ENCODE data around the gene TBC1D22A. TPM values are rescaled to one million over a fixed set of nuclear protein-coding genes. Genes with fewer than 3 reads are reported as not detected.

TBC1D22A gene
- total and polyA plus RNA-seq, 9 of the 15 experiments (the other 6 are each of a cell fraction or from before 2014, with no cell fraction given), result 0.20 to 11.5 (median 5.2) TPM

GRCh38 chr22:46895753-46896152, 133.3 kb downstream of the TBC1D22A start (continued):
- TF ChIP-seq TGIF2 (CRISPR knock-in tag; IDR thresholded peaks at IDR 0.05) (no peak), HNRNPH1 (optimal IDR thresholded peaks at IDR 0.05; ENCODE audit: low read depth, low read length) (no peak), ILK (tag; IDR thresholded peaks at IDR 0.05; ENCODE audit: borderline replicate concordance, low read depth) (no peak), WHSC1 (IDR thresholded peaks at IDR 0.05; ENCODE audit: low read length) (no peak), DMBX1 (CRISPR knock-in tag; IDR thresholded peaks at IDR 0.05; ENCODE audit: borderline replicate concordance) (peak; percentile 41; the same call in 1 of the 2 replicates), ZNF445 (CRISPR knock-in tag; IDR thresholded peaks at IDR 0.05; ENCODE audit: low read depth) (no peak), RBFOX2 (IDR thresholded peaks at IDR 0.05; ENCODE audit: low read depth, low read length) (peak; percentile 41; the same call in 1 of the 2 replicates), CHD7 (IDR thresholded peaks at IDR 0.05; ENCODE audit: low read depth, low read length) (no peak), NR1H2 (CRISPR knock-in tag; IDR thresholded peaks at IDR 0.05) (no peak), KHSRP (IDR thresholded peaks at IDR 0.05) (no peak), SRSF7 (optimal IDR thresholded peaks at IDR 0.05; ENCODE audit: low read depth, low read length) (no peak), ZNF253 (CRISPR knock-in tag; conservative IDR thresholded peaks at IDR 0.05) (no peak), PRDM10 (IDR thresholded peaks at IDR 0.05; ENCODE audit: partially characterized antibody) (peak; percentile 82)

Data from K562 (cell line).